HEK293 (cell line): ENCODE measurements around the gene NEK7.

Source experiments
- GLI2 ChIP-seq: fragments of 450-650 bp; formaldehyde crosslinking; IDR thresholded peaks from 2 replicates; pipeline ENCODE4; 2017; ENCODE audit warnings: missing biosample characterization, missing genetic modification characterization, low read depth, borderline replicate concordance
- GLIS2 ChIP-seq: fragments of 450-650 bp; formaldehyde crosslinking; IDR thresholded peaks from 2 replicates; pipeline ENCODE4 v1.5.1; 2016; ENCODE audit warnings: missing biosample characterization, missing genetic modification characterization
- KLF9 ChIP-seq: fragments of 450-650 bp; formaldehyde crosslinking; IDR thresholded peaks from 2 replicates; pipeline ENCODE4 v1.5.1; 2016; ENCODE audit warnings: missing biosample characterization, missing genetic modification characterization, low read depth
- PRDM2 ChIP-seq: fragments of 450-650 bp; formaldehyde crosslinking; IDR thresholded peaks from 2 replicates; pipeline ENCODE4 v1.5.1; 2016; ENCODE audit warnings: missing biosample characterization, missing genetic modification characterization, borderline replicate concordance
- REPIN1 ChIP-seq: fragments of 450-650 bp; formaldehyde crosslinking; IDR thresholded peaks from 2 replicates; pipeline ENCODE4 v1.5.1; 2017; ENCODE audit warnings: missing biosample characterization, missing genetic modification characterization, low read depth
- SALL2 ChIP-seq: fragments of 450-650 bp; formaldehyde crosslinking; IDR thresholded peaks from 2 replicates; pipeline ENCODE4 v1.5.0; 2017; ENCODE audit warnings: missing biosample characterization, mild to moderate bottlenecking, missing genetic modification characterization, borderline replicate concordance
- SETDB1 ChIP-seq: IDR thresholded peaks from one replicate; pipeline ENCODE4 v1.6.1; 2017; ENCODE audit warnings: mild to moderate bottlenecking, low read length, moderate library complexity, mixed read lengths; ENCODE audit not compliant: insufficient read length
- TRIM28 ChIP-seq: IDR thresholded peaks from 2 replicates; pipeline ENCODE4 v1.6.1; 2011; ENCODE audit warnings: low read length, control low read depth, borderline replicate concordance
- ZBTB11 ChIP-seq: fragments of 450-650 bp; formaldehyde crosslinking; conservative IDR thresholded peaks from 2 replicates; pipeline ENCODE4 v1.5.1; 2016; ENCODE audit warnings: low read depth, missing biosample characterization, missing genetic modification characterization
- ZBTB8A ChIP-seq: fragments of 450-650 bp; formaldehyde crosslinking; IDR thresholded peaks from 2 replicates; pipeline ENCODE4 v1.5.1; 2016; ENCODE audit warnings: missing biosample characterization, missing genetic modification characterization
- ZFP37 ChIP-seq: fragments of 450-650 bp; formaldehyde crosslinking; IDR thresholded peaks from 2 replicates; pipeline ENCODE4 v1.5.1; 2016; ENCODE audit warnings: missing biosample characterization, missing genetic modification characterization
- ZNF121 ChIP-seq: fragments of 450-650 bp; formaldehyde crosslinking; IDR thresholded peaks from 2 replicates; pipeline ENCODE4 v1.5.1; 2016; ENCODE audit warnings: missing biosample characterization, missing genetic modification characterization
- ZNF132 ChIP-seq: fragments of 450-650 bp; formaldehyde crosslinking; IDR thresholded peaks from 2 replicates; pipeline ENCODE4 v1.5.1; 2017; ENCODE audit warnings: missing biosample characterization, missing genetic modification characterization, borderline replicate concordance
- ZNF174 ChIP-seq: fragments of 450-650 bp; formaldehyde crosslinking; IDR thresholded peaks from 2 replicates; pipeline ENCODE4 v1.5.0; 2017; ENCODE audit warnings: missing biosample characterization, mild to moderate bottlenecking, missing genetic modification characterization
- ZNF2 ChIP-seq: fragments of 450-650 bp; formaldehyde crosslinking; IDR thresholded peaks from 2 replicates; pipeline ENCODE4 v1.5.1; 2016; ENCODE audit warnings: missing biosample characterization, missing genetic modification characterization
- ZNF202 ChIP-seq: fragments of 450-650 bp; formaldehyde crosslinking; IDR thresholded peaks from 2 replicates; pipeline ENCODE4 v1.5.1; 2016; ENCODE audit warnings: missing biosample characterization, missing genetic modification characterization, borderline replicate concordance
- ZNF302 ChIP-seq: fragments of 450-650 bp; formaldehyde crosslinking; IDR thresholded peaks from 2 replicates; pipeline ENCODE4 v1.5.1; 2016; ENCODE audit warnings: missing biosample characterization, missing genetic modification characterization, low read depth
- ZNF362 ChIP-seq: fragments of 450-650 bp; formaldehyde crosslinking; IDR thresholded peaks from 2 replicates; pipeline ENCODE4 v1.5.1; 2016; ENCODE audit warnings: missing biosample characterization, missing genetic modification characterization
- ZNF366 ChIP-seq: fragments of 450-650 bp; formaldehyde crosslinking; conservative IDR thresholded peaks from 2 replicates; pipeline ENCODE4 v1.5.1; 2016; ENCODE audit warnings: missing biosample characterization, missing genetic modification characterization
- ZNF449 ChIP-seq: fragments of 450-650 bp; formaldehyde crosslinking; IDR thresholded peaks from 2 replicates; pipeline ENCODE4 v1.5.1; 2017; ENCODE audit warnings: missing biosample characterization, mild to moderate bottlenecking, missing genetic modification characterization, moderate library complexity
- ZNF530 ChIP-seq: fragments of 450-650 bp; formaldehyde crosslinking; IDR thresholded peaks from 2 replicates; pipeline ENCODE4 v1.5.1; 2016; ENCODE audit warnings: low read depth, missing biosample characterization, missing genetic modification characterization
- ZNF560 ChIP-seq: fragments of 450-650 bp; formaldehyde crosslinking; IDR thresholded peaks from 2 replicates; pipeline ENCODE4 v1.5.1; 2017; ENCODE audit warnings: missing biosample characterization, missing genetic modification characterization, borderline replicate concordance
- ZNF561 ChIP-seq: fragments of 450-650 bp; IDR thresholded peaks from 2 replicates; pipeline ENCODE4 v1.5.1; 2018; ENCODE audit warnings: missing biosample characterization, missing genetic modification characterization, borderline replicate concordance
- ZNF660 ChIP-seq: fragments of 450-650 bp; IDR thresholded peaks from 2 replicates; pipeline ENCODE4 v1.5.1; 2018; ENCODE audit warnings: missing biosample characterization, mild to moderate bottlenecking, missing genetic modification characterization
- ZNF701 ChIP-seq: fragments of 450-650 bp; formaldehyde crosslinking; IDR thresholded peaks from 2 replicates; pipeline ENCODE4 v1.5.1; 2016; ENCODE audit warnings: missing biosample characterization, missing genetic modification characterization
- ZNF768 ChIP-seq: fragments of 450-650 bp; formaldehyde crosslinking; IDR thresholded peaks from 2 replicates; pipeline ENCODE4 v1.5.1; 2018; ENCODE audit warnings: missing biosample characterization, mild to moderate bottlenecking, missing genetic modification characterization
- ZNF785 ChIP-seq: fragments of 450-650 bp; formaldehyde crosslinking; IDR thresholded peaks from 2 replicates; pipeline ENCODE4 v1.5.1; 2016; ENCODE audit warnings: missing biosample characterization, missing genetic modification characterization
- ZNF843 ChIP-seq: fragments of 450-650 bp; formaldehyde crosslinking; IDR thresholded peaks from 2 replicates; pipeline ENCODE4 v1.5.1; 2016; ENCODE audit warnings: missing biosample characterization, missing genetic modification characterization
- ZSCAN23 ChIP-seq: fragments of 450-650 bp; formaldehyde crosslinking; IDR thresholded peaks from 2 replicates; pipeline ENCODE4 v1.5.1; 2016; ENCODE audit warnings: missing biosample characterization, missing genetic modification characterization

NEK7 gene

GRCh38 chr1:198158735-198159589, 2.2 kb downstream of the NEK7 start (continued):
- no peak for TF ChIP-seq ZNF449
- no peak for TF ChIP-seq KLF9
- TF ChIP-seq ZNF701 (tag by site-specific recombination): no peak
- TF ChIP-seq GLIS2 (tag by site-specific recombination): peak; percentile 88
- no peak for TF ChIP-seq ZNF121 (tag by site-specific recombination)
- no peak for TF ChIP-seq ZNF560 (tag by site-specific recombination)
- peak; percentile 84 for TF ChIP-seq ZBTB11
- no peak for TF ChIP-seq GLI2 (tag by site-specific recombination)
- TF ChIP-seq ZNF843: no peak
- TF ChIP-seq ZSCAN23 (tag by site-specific recombination): no peak
- TF ChIP-seq ZNF660 (tag by site-specific recombination): no peak
- TF ChIP-seq ZFP37 (tag by site-specific recombination): no peak
- no peak for TF ChIP-seq ZNF202
- TF ChIP-seq SETDB1: no peak
- no peak for TF ChIP-seq ZNF561 (tag by site-specific recombination)
- TF ChIP-seq ZNF366: peak; percentile 92
- peak; percentile 21; the same call in 1 of the 2 replicates for TF ChIP-seq ZBTB8A (tag by site-specific recombination)
- no peak for TF ChIP-seq ZNF132 (tag by site-specific recombination)
- no peak for TF ChIP-seq ZNF174 (tag by site-specific recombination)
- TF ChIP-seq ZNF362: no peak
- TF ChIP-seq ZNF302 (tag by site-specific recombination): no peak
- TF ChIP-seq ZNF785: no peak
- TF ChIP-seq TRIM28: no peak
- TF ChIP-seq REPIN1 (tag by site-specific recombination): no peak
- TF ChIP-seq ZNF530 (tag by site-specific recombination): no peak
- no peak for TF ChIP-seq SALL2 (tag by site-specific recombination)
- TF ChIP-seq ZNF2 (tag by site-specific recombination): no peak
- TF ChIP-seq ZNF768 (tag by site-specific recombination): no peak
- no peak for TF ChIP-seq PRDM2
